Stimulated activated CD4-positive, alpha-beta T cell treated with anti-CD3 and anti-CD28 coated beads, TNF-alpha, amount 100 ng/mL, for 48 hours (primary cell): ENCODE data around the gene B4GALT2.

Experiments used
- DNase-seq, 3 donors: peaks; one replicate each; pipeline ENCODE4 v3.0.0-alpha.2; 2020; ENCODE audit warnings: low read depth in 3 of 3

Gene B4GALT2

GRCh38 chr1:43969746-43970466, 9.1 kb upstream of the B4GALT2 start, which contains the start of gene DPH2:
Gene DPH2, plus strand, starts transcription at chr1:43970010. Its CDS starts 166 bp downstream, at chr1:43970176.
- DNase-seq: peak; percentile 94 to 95 (median 95)

GRCh38 chr1:43970502-43970901, 8.5 kb upstream of the B4GALT2 start:
- DNase-seq: no peak

DNA sequence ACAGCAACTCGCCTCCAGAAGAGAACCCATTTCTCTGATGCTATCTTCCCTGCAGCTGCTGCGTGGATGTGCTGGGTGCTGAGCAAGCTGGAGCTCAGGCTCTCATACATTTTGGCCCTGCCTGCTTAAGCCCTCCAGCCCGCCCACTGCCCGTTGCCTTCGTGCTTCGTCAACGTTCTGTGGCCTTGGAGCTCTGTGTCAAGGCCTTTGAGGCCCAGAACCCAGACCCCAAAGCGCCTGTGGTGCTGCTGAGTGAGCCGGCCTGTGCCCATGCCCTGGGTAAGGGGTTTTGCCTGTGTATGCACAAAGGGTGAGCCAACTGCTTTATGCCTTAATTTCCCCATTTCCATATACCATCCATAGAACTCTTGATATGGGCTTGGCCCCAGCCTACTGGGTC, 8.1 kb upstream of the B4GALT2 start:
- no peak for DNase-seq

GRCh38 chr1:43971336-43971980, 7.6 kb upstream of the B4GALT2 start:
- no peak for DNase-seq

- no peak for DNase-seq
These were observed 5.0 kb upstream of the B4GALT2 start for GRCh38 chr1:43973981-43974442.

DNA sequence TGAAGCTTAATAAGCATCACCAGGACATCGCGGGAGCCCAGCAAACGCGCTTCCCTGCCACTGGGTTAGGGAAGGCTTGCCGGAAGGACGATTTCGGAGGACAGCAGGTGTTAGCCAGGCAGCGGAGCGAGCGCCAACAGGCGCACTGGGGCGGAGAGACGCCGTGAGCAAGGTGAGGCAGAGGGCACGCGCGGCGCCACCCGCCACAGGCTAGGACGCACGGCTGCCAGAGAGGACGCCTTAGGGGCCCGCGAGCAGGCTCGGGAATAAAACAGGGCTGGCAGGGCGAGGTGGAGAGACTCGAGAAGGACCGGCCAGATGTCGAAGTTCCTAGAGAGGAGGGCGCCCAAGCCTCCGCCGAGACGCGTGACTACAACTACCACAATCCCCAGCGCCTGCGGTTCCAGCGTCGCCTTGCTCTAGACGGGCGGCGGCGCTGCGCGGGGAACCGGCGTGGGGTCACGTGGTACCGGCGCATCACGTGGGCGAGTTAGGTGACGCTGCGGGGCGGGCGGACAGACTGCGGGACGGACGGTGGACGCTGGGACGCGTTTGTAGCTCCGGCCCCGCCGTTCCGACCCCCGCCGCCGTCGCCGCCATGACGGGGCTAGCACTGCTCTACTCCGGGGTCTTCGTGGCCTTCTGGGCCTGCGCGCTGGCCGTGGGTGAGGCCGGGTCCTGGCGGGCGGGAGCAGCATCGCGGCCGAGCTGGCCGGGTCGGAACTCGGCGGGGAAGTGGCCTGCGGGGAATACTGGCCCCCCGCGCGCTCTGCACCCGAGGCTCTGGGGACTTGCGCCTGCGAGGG, 4.4 kb upstream of the B4GALT2 start, which contains the start of gene ATP6V0B:
ATP6V0B (plus strand) TSS at position 518 of the 806 bp plus-strand sequence; CDS start at position 599, 81 bp downstream.
- DNase-seq: peak; percentile 90 to 97 (median 95)

DNA sequence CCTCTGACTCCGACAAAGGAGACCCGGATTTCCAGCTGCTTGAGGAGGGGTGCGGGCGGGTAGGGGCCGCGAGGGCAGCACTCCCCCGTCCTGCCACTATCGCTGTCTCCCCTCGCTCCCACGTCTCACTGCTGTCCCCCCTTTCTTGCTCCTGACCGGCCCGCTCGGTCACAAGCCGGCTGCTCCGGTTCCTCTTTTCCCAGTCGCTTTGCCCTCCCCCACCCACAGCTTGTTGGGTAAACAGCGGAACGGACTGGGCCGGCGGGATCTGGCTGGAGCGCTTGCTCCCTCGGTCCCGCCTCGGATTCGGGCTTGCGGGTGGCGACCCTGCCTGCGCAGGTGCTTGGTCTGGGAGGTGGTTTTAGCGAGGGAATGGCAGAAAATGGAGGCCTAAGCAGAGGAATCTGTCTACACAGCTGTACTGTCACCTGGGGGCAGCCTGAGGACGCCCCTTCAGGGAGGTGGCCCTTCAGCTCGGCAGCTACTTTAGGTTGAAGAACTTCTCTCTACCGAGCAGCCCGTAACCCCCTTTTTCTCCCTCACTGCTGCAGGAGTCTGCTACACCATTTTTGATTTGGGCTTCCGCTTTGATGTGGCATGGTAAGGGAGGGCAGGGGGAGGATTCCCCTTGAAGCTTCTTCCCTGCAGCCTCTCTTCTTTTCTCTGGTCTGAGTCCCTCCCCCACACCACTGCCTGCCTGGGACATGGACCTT, 3.6 kb upstream of the B4GALT2 start:
- DNase-seq: no peak

GRCh38 chr1:43976045-43976444, 3.0 kb upstream of the B4GALT2 start:
- DNase-seq: no peak

GRCh38 chr1:43976890-43977289, 2.1 kb upstream of the B4GALT2 start:
- DNase-seq: no peak

DNA sequence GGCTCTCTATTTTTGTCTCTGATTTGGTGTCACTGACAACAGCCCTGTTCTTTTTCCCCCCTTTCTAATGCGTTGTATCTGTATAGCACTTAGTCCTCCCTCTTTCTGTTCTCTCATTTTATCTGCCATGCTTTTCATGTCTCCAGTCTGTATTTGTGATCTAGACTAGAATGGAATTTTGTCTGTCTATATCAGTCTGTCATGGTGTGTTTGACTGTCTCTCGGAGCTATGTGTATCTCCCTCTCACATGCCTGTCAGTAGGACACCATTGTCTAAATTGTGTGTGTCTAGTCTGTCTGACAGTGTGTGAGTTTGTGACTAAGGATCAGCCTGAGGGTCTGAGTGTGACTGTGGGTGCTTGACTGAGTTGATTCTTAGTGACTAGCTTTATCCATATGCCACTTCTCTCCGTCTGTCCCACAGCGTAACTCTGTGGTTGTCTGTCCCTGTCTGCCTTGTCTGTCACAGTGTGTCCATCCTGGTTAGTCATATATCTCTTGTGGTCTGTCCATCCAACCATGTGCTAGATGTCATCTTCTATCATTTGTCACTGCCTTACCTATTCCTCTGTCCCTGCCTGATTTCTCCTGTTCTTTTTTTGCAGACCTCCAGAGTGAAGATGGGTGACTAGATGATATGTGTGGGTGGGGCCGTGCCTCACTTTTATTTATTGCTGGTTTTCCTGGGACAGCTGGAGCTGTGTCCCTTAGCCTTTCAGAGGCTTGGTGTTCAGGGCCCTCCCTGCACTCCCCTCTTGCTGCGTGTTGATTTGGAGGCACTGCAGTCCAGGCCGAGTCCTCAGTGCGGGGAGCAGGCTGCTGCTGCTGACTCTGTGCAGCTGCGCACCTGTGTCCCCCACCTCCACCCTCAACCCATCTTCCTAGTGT, 1.4 kb upstream of the B4GALT2 start:
- DNase-seq: no peak

DNA sequence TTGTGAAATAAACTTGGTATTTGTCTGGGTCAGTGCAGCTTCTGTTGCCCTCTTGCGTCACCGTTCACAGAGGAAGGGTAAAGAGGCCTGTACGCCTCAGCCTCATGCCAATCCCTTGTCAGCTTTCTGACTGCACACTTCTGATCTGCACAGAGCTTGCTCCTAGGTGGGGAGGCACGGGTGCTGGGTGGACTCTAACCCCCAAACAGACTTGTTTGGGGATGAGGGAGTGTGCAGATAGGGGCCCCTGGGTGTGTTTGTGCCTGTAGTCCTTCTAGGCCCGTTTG, 803 bp upstream of the B4GALT2 start:
- DNase-seq: no peak

DNA sequence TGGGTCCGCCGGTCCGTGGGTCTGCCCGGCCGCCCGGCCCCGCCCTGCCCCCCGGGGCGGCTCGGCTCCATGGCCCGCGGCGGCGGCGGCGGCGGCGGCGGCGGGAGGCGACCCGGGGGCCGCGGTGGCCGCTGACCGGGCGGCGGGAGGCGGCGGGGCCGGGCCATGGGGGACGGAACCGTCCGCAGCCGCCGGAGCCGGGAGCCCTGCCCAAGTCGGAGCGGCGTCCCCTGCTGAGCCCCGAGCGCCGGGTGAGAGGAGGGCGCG, 184 bp downstream of the B4GALT2 start:
- DNase-seq: no peak

DNA sequence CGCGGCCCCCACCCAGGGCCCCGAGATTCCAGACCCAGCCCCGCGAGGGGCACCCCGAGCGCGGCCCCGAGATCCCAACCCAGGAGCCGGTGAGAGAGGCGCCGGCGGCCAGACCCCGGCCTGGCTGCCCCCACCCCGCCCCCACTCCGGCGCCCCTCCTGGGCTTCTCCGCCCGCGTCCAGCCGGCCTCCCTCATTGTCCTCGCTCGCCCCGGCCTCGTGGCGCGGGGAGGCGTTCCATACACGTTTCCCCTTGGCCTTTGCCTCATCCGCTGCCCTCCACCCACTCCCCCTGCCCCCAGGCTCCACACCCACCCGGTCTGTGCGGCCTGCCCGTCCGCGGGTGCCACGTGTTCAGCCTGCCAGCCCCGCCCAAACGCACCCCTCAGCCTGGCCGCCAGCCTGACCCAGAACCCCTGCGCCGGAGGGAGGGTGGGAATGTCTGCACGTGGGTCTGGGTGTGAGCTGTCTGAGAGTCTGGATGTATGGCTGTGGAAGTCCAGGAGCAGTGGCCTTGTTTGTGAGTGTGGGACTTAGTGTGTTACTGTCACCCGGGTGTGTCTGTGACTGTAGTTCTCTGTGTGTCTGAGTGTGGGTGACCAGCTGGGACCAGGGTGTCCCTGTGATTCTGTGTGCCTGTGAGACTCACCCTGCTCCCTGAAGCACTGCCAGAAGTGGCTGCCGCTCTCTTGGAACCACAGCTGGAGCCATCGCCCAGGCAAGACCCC, 681 bp downstream of the B4GALT2 start:
- DNase-seq: no peak

GRCh38 chr1:43980255-43981134, 1.5 kb downstream of the B4GALT2 start:
- no peak for DNase-seq

DNA sequence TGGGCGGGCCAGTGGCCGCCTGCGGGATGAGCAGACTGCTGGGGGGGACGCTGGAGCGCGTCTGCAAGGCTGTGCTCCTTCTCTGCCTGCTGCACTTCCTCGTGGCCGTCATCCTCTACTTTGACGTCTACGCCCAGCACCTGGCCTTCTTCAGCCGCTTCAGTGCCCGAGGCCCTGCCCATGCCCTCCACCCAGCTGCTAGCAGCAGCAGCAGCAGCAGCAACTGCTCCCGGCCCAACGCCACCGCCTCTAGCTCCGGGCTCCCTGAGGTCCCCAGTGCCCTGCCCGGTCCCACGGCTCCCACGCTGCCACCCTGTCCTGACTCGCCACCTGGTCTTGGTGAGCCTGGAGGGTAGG, 2.1 kb downstream of the B4GALT2 start:
- no peak for DNase-seq

DNA sequence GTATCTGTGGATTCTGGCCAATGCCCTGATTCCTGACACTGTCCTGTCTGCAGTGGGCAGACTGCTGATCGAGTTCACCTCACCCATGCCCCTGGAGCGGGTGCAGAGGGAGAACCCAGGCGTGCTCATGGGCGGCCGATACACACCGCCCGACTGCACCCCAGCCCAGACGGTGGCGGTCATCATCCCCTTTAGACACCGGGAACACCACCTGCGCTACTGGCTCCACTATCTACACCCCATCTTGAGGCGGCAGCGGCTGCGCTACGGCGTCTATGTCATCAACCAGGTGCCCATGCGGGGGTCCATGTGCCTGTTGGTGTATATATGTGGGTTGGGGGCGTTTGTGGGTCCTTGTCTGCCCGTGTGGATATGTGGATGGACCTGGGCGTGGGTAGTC, 2.6 kb downstream of the B4GALT2 start:
- no peak for DNase-seq

- no peak for DNase-seq
These were observed 3.2 kb downstream of the B4GALT2 start for GRCh38 chr1:43982241-43982640.

GRCh38 chr1:43982808-43983207, 3.8 kb downstream of the B4GALT2 start:
- no peak for DNase-seq

DNA sequence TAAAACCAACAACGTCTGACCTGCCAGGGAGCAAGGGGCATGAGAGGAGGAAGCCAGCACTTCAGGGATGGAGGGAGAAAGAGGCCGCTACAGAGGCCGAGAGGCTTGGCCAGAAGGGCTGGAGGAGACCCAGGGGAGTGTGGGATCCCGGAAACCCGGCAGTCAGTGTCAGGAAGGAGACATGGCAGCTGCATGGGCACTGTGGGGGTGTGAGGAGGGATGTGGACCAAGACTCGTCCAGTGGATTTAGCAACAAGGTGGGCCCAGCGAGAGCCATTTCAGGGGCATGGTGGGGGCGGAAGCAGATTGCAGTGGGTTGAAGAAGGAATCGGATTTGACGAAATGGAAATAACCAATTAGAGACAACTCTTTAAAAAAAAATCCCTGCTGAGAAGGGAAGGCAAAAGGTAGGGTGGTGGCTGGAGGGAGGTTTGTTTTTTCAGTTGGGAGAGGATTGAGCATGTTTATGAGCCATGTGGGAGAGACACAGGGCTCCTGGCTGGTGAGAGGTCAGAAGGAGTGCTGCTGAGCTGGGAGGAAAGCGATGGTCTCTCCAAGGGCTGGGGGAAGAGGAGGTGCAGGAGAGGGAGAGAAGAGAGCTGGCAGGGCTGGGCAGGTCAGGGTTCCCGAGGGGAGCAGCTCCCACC, 4.4 kb downstream of the B4GALT2 start:
- no peak for DNase-seq
